T-helper 1 cell treated with Interleukin-12 subunit alpha and Interleukin-12 subunit beta and Interleukin-4 antibody, amounts not matched to agents 30 ng/mL and 1 ng/mL, for 36 hours (primary cell): ENCODE data around the gene UXT. TPM values are rescaled to one million over a fixed set of nuclear protein-coding genes. Genes with fewer than 3 reads are reported as not detected.

ENCODE experiments used
- intact Hi-C: fragments of 100-400 bp; cut with micrococcal nuclease; formaldehyde crosslinking; loops from one replicate; pipeline ENCODE4 v1.15.1; 2024
- total RNA-seq: library from RNA; stranded (reverse); gene quantifications from 2 replicates; pipeline ENCODE4 v1.2.3, GENCODE V29; 2022

UXT gene
- total RNA-seq, 1 donor from 2014 or later = 157 TPM

DNA sequence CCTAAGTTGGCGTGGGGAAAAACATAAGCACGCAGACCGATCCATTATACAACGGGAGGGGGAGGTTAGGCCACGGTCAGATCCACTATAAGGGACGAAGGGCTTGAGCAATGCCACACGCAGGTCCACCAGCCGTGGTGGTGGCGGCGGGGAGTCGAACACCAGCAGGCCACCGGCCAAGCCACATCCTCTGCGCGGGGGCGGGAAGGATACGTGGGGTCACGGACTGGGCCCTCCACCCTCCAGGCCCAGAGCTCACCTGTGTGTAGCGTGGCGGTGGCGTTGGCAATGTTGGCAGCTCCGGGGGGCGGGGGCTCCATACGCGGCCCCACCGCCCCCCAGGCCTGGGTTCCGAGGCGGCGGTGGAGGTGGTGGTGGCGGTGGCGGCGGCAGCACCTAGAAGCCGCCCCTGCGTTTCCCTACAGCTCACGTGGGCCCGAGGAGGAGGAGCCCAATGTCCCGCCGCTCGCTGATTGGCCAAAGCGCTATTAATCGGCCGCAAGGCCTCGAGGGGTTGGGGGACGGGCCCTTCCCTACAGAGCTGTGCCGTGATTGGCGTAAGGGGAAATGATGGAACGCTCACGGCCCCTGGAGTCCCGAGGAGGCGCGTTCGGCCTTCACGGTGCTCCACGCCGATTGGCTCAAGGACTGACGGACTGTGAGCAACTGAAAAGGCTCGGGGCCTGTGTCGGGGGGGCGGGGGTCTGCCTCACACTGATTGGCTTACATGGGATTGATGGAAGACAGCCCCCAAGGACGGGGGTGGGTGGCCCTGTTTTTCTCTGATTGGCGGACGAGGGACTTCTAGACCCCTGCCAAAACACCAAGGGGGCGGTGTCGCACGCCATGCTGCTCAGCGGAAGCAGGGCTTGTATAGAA lies 8.6 kb downstream of the UXT start, which contains the start of gene ELK1:
TSS of gene ELK1 (minus strand) at position 400 of the 879 bp plus-strand sequence. CDS start 9,122 bp downstream, outside the sequence.
- intact Hi-C loops = loop anchor here (1.0 to 10.0 kb wide), 13 partner anchors 8 to 1244 kb away; partner anchors contain the start of genes ARAF, HDAC6, PQBP1 and RBM3

DNA sequence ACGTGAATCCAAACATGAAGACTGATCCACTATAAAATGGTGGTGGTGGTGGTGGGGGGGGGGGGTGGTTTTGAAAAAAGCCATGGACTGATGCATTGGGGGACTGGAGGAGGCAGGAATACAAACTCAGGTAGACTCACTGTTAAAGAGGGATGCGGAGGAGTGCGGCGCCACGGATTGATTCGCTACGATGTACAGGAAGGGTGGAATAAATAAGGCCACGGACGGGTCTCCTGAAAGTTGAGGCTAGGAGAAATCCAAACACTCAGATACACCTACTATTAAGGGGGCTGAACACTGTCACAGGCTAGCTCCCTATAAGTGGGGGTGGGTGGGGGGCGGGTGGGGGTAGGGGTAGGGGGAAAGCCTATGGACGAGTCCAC lies 9.2 kb downstream of the UXT start:
- intact Hi-C loops = loop anchor here (1.0 to 10.0 kb wide), 13 partner anchors 9 to 1245 kb away; partner anchors contain the start of genes ARAF, HDAC6, PQBP1 and RBM3

DNA sequence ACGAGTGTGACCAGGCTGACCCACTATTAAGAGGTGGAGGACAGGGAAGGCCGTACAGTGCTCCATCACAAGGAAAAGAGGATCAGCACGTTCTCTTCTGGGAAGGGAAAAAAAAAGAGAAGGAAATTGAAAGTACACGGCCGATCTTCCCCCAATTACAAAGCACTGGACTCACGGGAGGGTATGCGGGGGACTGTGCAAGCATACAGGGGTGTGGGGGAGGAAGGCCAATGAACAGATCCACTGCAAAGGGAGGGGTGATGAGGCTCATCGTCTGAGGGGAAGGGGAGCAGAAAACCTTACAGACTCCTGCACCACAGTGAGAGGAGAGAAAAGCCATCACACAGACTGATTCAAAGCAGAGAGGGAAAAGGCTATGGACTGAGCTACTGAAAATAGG lies 9.7 kb downstream of the UXT start:
- intact Hi-C loops = no loop called here

DNA sequence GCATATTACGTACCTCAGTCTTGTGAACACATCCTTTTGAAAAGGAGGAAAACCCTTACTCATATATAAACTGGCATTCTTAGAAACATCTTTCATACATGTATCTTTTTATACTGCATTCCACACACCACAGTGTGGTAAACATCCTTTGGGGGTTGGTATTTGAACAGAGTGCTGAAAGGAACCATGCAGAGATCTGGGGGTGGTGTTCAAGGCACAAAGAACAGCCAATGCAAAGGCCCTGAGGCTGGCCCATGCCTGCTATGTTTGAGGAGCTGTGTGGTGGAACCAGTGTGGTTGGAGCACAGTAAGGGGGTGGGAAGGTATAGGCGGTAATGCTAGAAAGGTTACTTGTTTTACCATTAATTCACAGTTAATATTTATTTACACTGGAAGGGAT lies 10.6 kb downstream of the UXT start:
- intact Hi-C loops = no loop called here

DNA sequence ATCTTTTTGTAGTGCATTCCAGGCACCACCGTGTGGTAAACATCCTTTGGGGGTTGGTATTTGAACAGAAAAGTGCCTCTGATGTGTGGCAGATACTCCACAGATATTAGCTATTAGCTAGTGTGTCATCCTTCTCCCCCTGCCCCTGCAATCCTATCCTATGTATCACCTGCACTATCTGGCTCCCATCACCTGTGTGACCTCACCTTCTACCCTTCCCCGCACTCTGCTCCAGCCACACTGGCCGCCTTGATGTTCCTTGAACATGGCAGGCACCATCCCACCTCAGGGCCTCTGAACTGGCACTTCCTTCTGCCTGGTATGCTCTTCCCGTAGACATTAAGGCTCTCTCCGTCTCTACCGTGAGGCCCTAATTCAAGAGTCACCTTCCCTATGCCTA lies 12.3 kb downstream of the UXT start:
- intact Hi-C loops = no loop called here

DNA sequence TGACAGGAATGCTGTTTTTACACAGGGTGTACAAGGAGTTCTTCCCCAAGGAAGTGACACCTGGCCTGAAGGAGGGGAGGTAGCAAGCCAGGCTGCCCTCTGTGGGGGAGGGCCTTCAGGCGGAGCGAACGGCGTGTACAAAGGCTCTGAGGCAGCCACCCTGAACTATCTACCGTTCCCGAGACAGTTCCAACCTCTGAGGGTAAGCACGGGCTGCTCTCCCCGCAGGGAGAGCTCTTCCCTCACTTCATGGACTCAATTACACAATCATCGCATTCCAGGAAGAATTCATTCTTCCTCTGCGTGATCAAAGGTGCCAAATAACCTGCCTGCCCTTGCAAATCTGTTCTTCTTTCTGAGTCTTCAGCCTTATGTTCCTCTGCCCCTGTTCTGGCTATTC lies 13.4 kb downstream of the UXT start:
- intact Hi-C loops = no loop called here

DNA sequence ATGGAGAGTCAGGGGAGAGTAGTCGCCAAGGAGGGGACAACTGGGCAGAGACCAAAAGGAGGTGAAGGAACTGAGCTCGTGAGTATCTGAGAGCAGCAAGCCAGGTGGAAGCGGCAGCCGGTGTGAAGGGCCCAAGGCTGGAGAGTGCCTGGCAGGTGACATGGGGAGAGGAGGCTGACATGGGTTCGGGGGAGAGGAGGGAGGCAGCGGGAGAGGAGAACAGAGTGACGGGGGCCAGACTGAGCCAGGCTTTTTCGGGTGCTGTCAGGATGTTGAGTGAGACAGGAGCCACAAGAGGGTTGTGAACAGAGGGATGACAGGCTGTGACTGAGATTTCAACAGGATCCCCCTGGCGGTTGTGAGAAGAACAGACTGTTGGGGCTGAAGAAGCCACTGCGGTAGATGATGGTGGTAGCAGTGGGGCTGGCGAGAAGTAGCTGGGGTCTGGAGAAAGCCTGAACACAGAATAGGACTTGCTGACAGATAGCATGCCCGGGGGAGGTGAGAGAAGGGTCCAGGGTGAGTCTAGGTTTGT lies 14.4 kb downstream of the UXT start:
- intact Hi-C loops = loop anchor here (1.0 kb wide), 1 partner anchor 82 kb away; no protein-coding TSS in a partner anchor

DNA sequence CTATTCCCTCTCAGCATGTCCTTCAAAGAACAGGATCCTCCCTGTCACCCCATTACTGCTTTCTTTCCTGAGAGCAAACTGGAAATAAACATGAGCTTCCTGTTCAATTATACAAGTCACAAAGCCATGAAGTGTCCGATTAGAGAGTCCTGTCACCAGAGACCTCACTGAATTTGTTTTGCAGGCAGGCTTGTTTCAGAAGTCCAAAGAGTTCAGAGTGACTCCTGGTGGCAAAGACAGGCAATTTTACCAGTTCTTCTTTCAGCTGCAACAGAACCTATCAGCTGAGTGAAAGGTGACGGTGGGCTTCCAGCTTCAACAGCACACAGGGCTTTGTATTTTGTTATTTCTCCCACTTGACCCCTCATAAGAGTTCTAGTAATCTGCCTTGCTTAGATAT lies 15.1 kb downstream of the UXT start:
- intact Hi-C loops = loop anchor here (1.0 kb wide), 1 partner anchor 82 kb away; no protein-coding TSS in a partner anchor

DNA sequence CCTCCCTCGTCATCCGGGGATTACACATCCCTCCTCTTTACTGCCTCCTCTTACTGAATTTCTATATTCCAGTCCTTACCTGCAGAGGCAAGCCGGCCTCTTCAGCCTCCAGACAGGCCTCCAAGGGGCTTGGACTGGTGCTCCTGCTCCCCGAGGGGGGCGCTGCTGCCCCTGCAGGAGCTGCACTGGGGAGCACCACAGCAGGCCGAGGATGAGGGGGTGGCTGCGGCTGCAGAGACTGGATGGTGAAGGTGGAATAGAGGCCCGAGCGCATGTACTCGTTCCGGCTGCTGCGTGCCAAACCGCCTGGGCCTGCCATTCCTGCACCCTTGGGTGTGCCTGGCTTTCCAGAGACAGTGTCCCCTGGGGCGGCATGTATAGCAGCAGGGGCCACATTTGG lies 20.2 kb downstream of the UXT start:
- intact Hi-C loops = no loop called here

DNA sequence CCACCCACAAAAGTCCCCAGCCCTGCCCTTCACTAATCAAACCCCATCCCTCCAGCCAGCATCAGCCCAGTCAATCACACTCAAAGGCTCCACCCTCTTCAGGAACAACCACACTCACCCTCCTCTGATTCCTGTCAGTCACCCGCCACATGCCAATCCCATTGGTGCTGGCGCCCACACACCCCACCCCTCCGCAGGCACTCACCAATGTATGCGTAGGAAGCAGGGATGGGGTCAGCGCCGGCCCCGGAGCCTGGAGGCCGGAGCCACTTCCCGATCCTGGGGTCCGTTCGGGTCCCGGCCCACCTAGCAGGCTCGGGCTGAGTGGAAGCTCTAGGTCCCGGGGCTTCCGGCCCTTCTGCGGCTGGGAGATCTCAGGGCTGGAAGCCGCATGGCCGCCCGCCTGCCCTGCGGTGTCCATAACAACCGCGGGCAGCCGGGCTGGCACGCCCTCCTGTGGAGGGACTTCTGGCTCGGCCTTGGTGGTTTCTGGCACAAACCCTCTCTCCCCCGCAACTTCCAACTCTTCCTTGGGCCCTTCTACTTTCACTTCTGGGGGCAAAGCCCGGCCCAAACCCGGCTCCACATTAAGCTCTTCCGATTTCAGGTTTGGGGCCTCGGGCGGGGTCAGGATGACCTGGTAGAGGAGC lies 21.3 kb downstream of the UXT start:
- intact Hi-C loops = loop anchor here (1.0 kb wide), 1 partner anchor 13 kb away; the partner anchor contains the start of gene ELK1

DNA sequence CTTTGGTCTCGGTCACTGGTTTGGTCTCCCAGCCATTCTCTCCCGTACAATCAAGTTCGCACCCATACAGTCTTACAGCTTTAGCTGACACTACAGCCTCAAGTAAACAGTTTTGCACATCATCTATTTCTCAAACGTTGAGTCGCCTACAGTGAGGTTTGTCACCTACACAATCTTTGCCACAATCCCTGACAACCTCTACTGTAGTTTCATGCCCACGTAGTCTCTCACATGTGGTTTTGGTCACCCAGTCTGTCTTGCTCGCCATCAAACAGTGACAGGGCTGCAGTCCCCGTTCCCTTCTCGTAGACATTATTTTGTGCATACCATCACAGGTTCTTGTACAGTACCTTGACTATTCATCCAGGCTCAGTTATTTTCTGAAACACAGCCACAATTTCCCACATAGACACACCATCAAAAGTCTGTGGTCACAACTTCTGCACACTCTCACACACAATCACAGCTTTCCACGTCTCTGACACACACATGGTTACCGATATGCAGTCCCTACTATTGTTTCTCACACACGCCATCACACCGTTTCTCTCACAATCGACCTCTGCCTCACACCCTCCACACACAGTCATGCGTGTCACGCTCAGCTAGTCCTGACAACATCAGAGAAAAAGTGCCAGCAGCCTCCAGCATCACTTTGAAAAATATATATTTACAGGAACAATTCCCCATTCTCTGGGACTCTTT lies 24.0 kb downstream of the UXT start:
- intact Hi-C loops = no loop called here

DNA sequence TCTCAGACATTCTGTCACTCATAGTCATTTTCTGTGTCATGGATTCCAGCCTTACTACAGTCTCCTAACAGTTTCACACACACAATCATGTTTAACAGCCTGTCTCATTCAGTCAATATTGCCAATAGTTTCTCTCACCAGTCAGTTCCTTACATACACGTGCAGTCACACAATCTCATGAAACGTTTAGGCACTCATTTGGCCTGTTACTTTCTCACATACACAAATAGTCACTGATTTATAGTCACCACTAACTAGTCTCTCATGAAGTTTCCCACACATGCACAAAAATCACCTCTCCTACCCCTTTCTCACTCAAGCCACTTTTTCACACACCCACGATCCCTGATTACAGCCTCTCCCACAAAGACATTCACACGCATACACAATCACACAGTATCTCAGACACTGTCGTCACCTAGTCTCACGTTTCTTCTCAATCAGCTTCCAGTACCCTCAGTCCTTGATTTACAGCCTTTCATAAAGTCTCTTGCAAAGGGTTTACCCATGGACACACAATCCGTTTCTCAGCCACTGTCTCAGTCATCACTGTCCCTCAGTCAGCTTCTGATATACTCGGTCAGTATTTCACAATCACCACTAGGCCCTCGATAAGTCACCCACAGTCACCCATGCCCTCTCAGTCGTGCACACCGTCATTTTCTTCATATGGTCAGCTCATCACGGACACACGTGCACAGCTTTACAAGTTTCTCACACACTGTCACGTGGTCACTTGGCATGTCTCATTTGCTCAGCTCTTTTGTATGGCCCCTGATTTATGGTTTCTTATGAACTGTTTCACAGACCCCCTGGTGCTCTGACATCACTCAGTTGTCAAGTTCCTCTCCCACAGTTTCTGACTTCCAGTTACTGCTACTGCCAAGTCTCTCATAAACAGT lies 25.0 kb downstream of the UXT start:
- intact Hi-C loops = no loop called here

DNA sequence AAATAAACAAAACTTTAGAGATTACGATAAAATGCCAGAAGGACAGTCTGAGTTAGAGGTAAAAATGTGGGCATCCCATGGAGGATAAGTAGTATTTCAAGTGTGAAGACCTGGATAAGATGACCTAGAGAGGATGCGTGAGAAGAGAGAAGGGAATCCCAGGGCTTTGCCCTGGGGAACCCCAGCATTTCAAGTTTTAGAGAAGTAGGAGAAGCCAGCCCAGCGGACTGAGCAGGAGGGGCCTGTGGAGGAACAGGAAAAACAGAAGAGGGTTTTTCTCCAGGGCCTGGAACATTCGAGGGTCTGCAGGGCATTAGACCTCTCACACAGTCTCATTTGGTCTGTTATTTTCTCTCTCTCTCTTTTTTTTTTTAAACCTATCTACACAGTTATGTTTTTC lies 26.3 kb downstream of the UXT start:
- intact Hi-C loops = no loop called here

DNA sequence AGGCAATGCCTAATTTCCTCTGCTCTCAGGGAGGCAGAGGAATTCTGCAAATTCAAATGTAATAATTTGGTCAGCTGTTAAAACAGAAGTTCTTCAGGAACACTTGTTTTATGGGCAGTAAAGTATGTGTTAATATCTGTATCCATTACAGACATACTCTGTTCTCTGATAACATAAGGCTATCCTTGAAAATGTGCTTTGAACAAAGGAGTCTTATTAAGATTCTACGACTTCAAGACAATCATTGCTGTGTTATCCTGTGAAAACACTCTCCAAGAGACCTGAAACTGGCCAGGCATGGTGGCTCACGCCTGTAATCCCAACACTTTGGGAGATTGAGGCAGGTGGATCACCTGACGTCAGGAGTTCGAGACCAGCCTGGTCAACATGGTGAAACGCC lies 27.3 kb downstream of the UXT start:
- intact Hi-C loops = no loop called here

DNA sequence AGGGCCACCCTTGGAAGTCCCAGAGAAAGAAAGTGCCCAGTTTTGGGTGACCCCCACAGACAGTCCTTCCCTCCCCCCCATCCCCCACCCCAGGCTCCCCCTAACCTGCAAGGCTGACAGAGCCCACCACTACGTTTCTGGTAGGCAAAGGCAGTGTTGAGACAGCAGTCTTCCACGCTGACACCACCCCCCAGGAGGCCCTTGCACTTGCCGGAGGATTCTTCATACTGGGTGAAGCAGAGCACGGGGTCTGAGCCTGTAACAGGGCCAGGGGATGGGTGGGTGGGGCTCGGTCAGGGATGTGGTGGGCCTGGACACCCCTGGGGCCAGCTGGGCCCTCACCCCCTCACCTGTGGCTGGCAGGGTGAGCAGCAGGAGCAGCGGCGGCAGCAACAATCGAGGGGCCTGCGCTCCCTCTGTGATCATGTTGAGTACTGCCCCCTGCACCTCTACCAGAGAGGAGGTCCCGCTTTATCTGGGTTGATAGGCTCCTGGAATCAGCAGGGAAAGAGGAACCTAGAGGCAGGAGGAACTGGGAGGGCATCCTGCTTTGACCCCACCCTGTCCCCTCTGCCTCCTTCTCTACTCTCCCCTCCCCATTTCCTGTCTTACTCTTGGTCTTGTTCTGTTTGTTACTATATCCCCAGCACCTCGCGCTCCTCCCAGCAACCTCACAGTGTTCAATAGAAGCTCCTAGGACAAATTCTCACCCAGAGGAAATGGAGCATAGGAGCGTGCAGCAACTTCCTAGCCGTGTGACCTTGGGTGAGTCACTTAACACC lies 29.4 kb downstream of the UXT start, which contains the start of gene CFP:
TSS of gene CFP (minus strand) at position 512 of the 782 bp plus-strand sequence. CDS start at position 426, 86 bp downstream.
- intact Hi-C loops = loop anchor here (1.0 kb wide), 1 partner anchor 67 kb away; no protein-coding TSS in a partner anchor

DNA sequence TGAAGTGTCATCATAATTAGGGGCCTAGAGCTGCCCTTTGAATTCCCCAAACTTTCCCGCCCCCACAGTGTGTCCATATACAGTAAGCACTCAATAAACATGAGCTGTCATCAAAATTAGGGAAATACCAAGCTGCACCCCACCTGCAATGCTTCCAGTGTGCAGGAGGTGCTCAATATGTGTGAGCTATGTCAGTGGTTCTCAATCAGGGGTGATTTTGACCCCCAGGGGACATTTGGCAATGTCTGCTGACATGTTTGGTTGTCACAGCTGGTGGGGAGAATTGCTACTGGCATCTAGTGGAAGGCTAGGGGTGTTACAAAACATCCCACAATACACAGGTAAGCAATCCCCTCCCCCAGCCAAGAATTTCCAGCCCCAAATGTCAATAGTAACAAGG lies 30.0 kb downstream of the UXT start:
- intact Hi-C loops = loop anchor here (1.0 kb wide), 1 partner anchor 67 kb away; no protein-coding TSS in a partner anchor

DNA sequence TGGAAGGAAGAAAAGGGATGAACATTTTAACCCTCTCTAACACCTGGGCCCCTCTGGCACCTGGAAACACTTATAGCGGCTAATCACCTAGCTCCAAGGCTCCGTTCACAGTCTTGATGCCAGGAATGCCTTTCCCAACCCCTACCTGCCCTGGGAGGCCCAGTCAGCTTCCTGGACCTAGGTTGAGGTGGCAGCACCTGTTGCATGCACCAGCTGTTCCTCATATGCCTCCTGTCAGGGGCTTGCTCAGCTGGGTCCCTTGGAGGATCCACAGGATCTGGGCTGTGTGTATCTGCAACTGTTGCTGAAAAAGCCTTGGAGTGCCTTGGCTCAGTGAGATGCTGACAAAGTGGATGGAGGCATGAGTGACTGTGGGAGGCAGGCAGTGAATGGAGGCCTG lies 33.6 kb downstream of the UXT start:
- intact Hi-C loops = no loop called here

DNA sequence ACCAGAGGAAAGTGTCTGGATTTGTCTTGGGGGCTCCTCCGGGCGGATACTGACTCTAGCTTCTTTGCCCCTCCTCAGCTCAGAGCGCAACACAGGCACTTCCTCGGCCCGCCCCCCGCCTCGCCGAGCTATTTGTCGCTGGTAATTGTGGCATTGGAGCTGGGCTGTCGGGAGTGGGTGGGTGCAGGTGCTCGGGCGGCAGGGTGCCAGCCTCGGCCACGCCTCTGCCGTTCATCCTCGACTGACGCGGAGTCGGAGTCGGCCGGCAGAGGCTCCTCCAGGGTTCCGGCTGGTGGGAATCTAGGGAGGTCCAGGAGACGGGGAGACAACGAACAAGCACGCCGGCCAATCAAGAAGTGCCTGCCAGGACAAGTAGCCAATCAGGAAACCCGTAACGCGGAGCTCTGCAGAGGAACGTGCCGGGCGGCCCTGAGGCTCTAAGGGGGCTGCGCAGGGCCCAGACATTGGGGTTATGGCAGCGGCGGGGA lies 35.4 kb downstream of the UXT start:
- intact Hi-C loops = no loop called here

DNA sequence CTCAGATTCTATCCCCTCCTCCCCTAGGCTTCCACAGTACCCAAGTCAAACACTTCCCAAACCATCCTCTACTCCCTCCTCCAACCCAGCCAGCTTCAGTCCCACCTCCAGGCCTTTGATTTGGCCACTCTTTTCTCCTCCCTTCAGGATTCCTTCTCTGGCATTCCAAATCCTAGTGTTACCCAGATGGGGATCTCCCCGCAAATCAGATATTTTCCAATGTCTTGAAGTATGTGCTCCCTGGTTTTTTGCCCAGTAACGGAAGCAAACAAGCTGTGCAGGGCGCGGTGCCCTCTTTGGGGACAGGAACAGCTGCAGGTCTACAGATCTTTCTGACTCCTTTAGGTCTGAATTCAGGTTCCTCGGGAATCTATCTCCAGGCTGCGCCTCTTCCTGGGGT lies 37.1 kb downstream of the UXT start:
- intact Hi-C loops = loop anchor here (2.0 kb wide), 1 partner anchor 29 kb away; the partner anchor contains the start of gene ELK1
